Activated T-helper 2 cell treated with anti-CD3 and anti-CD28 coated beads, Interferon-gamma antibody, Interleukin-2, Interleukin-4, amounts not matched to agents 10 μg/mL and 5 μg/mL and 100 μg/mL, durations not matched to agents 14 hours and 24 hours and 36 hours (primary cell): Measurements from ENCODE around the gene PKNOX2. TPM values are rescaled to one million over a fixed set of nuclear protein-coding genes. Genes with fewer than 3 reads are reported as not detected.

Source experiments
- DNase-seq: peaks from one replicate; pipeline ENCODE4 v3.0.0; 2021; ENCODE audit warnings: low spot score
- H3K27ac Mint-ChIP-seq: one replicate; pipeline ENCODE4 v1.8.0; 2021; ENCODE audit warnings: mixed read lengths
- H3K27me3 Mint-ChIP-seq: one replicate; pipeline ENCODE4 v1.8.0; 2021; ENCODE audit warnings: low read depth, mixed read lengths
- H3K36me3 Mint-ChIP-seq: one replicate; pipeline ENCODE4 v1.8.0; 2021; ENCODE audit warnings: low read depth, mixed read lengths
- H3K4me1 Mint-ChIP-seq: one replicate; pipeline ENCODE4 v1.8.0; 2021; ENCODE audit warnings: low read depth, mixed read lengths
- H3K4me3 Mint-ChIP-seq: one replicate; pipeline ENCODE4 v1.8.0; 2021; ENCODE audit warnings: low read depth, mild to moderate bottlenecking, moderate library complexity, mixed read lengths
- H3K9me3 Mint-ChIP-seq: one replicate; pipeline ENCODE4 v1.8.0; 2021; ENCODE audit warnings: mixed read lengths
- intact Hi-C: fragments of 100-400 bp; cut with micrococcal nuclease; formaldehyde crosslinking; loops from one replicate; pipeline ENCODE4 v1.15.1; 2023
- total RNA-seq: library from RNA; stranded (reverse); gene quantifications from 2 replicates; pipeline ENCODE4 v1.2.3, GENCODE V29; 2022

PKNOX2 gene
- total RNA-seq, 1 donor from 2014 or later = not detected

DNA sequence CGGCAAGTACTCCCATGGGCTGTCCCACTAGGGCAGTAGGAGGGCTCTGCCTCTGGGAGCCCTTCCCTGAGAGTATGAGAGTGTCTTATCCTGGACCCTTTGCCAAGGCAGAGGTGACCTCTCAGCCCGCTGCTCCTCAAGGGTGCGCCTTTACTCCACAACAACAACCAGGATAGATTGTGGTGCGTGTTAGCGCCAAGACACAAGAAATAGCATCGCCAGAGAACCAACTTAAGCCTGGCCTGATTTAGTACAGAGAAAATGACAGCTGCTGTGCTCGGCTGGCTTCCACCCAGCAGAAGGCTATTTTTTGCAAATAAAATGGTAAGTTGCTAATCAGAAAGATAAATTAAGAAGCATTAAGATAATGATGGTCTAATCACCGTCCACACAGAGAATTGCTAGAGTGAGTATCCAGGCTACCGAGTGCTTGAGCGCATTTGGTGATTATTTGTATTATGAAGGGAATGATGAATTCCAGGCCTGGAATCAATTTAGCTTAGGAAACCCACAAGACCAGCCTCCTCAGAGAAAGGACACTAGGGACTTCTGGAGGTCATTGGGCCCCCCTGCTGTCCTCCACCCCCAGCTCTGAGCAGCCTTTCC is 119.8 kb downstream of the PKNOX2 start:
- Mint-ChIP-seq H3K27me3 (peaks cover 4% of the 10 kb centered on the region), H3K4me3 (no peak overlapping the region)

DNA sequence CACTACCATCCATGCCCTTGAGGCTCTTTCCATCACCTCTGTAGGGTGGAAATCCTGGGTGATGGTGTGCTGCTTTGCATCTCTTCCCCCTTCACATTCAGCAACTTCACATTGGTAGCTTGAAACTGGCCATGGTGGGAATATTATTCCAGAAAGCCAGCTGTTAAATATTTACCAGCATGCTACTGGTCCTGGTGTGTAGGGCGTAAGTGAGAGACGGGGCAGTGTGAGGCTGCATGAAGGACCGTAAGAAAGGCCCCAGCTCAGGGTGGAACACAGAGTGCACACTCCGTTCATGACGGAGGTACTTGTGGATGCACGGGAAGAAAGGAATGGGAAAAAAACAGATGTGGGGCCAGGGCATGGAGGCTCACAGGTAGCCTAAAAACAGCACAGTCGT is 121.3 kb downstream of the PKNOX2 start:
- H3K9me3 Mint-ChIP-seq = no peaks in the 10 kb centered on the region
- intact Hi-C loops = no loop called here
- no peaks in the 10 kb centered on the region for H3K4me1 Mint-ChIP-seq
- H3K27ac Mint-ChIP-seq = no peak overlapping the region
- DNase-seq = no peak
- peaks cover 4% of the 10 kb centered on the region for H3K27me3 Mint-ChIP-seq
- H3K36me3 Mint-ChIP-seq = no peaks in the 10 kb centered on the region
- H3K4me3 Mint-ChIP-seq = no peak overlapping the region

More for the DNA sequence above, 119.8 kb downstream of the PKNOX2 start:
- H3K36me3 Mint-ChIP-seq = no peaks in the 10 kb centered on the region
- intact Hi-C loops = no loop called here
- DNase-seq = no peak
- H3K4me1 Mint-ChIP-seq = no peaks in the 10 kb centered on the region
- H3K9me3 Mint-ChIP-seq = no peaks in the 10 kb centered on the region
- no peak overlapping the region for H3K27ac Mint-ChIP-seq

DNA sequence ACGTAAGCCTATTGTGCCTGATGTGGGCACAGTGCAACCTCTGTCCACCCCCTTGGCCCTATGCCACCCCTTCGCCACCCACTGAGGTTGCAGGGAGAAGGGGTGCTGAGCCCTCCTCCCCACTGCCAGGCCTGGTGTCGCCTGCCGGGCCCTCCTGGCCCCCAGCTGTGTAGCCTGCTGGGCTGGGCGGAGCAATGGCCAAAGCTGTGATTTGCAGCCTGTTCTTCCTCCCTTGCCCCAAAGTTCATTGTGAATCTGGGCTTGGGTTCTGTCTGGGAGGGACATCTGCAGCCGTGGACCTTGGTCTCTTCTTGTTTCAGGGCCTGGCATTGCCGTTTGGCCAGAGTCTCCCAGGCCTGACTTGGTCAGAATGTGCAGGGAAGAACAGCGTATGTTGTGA is 121.9 kb downstream of the PKNOX2 start:
- no peak overlapping the region for H3K27ac Mint-ChIP-seq
- DNase-seq = no peak
- H3K4me3 Mint-ChIP-seq = no peak overlapping the region
- peaks cover 3% of the 10 kb centered on the region for H3K27me3 Mint-ChIP-seq
- H3K36me3 Mint-ChIP-seq = no peaks in the 10 kb centered on the region
- intact Hi-C loops = no loop called here
- no peaks in the 10 kb centered on the region for H3K9me3 Mint-ChIP-seq
- no peaks in the 10 kb centered on the region for H3K4me1 Mint-ChIP-seq

DNA sequence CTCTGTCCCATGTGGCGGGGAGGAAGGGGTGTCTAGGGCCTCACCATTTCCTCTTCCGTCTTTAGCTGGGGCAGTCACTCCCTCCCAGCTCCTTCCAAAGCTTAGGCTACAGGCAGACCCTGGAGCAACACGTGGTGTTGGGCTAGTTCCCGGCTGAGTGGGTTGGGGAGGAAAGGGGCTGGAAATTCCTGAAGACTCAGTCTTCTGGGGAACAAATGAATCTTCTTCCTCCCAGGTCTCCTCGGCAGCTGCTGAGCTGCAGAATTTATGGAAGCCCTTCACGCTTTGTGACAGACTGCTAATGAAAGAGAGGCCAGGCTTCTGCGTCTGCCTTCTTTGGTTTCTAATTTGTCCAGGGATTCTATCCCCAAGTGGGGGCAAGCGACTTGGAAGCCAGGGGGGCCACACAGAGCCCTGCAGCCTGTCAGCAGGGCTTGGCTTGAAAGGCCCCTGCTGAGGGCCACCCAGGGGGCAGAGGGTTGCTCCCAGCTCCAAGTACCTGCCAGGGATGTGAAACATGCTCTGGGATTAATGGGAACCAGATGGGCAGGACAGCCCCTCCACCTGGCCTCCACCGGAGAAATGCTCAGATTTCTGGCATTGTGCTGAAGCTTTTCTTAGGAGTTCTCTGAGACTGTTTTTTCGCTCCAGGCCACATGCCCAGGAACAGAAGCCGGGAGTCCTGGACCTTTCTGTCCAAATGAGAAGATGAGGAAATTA is 123.1 kb downstream of the PKNOX2 start:
- no peaks in the 10 kb centered on the region for H3K4me1 Mint-ChIP-seq
- DNase-seq = no peak
- H3K27me3 Mint-ChIP-seq = peaks cover 3% of the 10 kb centered on the region
- no peaks in the 10 kb centered on the region for H3K36me3 Mint-ChIP-seq
- H3K27ac Mint-ChIP-seq = no peak overlapping the region
- no peak overlapping the region for H3K4me3 Mint-ChIP-seq
- intact Hi-C loops = no loop called here
- H3K9me3 Mint-ChIP-seq = no peaks in the 10 kb centered on the region

DNA sequence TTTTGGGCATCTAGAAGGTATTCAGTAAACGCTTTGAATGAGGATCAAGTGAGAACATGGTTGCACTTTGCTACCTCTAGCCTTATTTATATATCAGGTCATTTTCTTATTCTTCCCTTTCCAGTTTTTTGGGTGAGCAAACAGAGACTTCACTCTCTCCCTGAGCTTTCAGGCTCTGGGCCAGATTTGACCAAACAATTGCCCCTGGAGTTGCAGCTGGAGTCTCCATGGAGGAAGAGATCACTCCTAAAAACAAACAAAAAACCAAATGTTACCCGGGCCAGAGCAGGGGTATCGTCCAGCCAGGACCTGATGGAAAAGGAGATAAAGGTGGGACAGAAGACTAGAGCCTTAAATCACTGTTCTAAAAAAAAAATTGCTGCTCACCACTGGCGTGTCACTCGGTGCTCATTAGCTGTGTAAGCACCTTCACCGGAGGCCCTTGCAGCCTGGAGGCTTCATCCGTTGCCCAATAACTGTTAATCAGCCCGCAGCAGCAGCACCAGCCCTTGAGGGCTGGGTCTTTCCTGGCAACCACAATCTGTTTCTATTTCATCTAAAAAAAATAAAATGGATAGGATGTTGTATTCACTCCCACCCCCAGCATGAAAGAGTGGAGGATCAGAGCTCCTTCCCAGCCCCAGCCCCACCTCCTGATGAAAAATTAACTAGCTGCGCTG is 125.0 kb downstream of the PKNOX2 start:
- Mint-ChIP-seq H3K4me3 (no peak overlapping the region), H3K4me1 (no peaks in the 10 kb centered on the region), H3K9me3 (no peaks in the 10 kb centered on the region), H3K27me3 (peaks cover 3% of the 10 kb centered on the region), H3K27ac (no peak overlapping the region), H3K36me3 (no peaks in the 10 kb centered on the region)
- intact Hi-C loops = no loop called here
- no peak for DNase-seq

DNA sequence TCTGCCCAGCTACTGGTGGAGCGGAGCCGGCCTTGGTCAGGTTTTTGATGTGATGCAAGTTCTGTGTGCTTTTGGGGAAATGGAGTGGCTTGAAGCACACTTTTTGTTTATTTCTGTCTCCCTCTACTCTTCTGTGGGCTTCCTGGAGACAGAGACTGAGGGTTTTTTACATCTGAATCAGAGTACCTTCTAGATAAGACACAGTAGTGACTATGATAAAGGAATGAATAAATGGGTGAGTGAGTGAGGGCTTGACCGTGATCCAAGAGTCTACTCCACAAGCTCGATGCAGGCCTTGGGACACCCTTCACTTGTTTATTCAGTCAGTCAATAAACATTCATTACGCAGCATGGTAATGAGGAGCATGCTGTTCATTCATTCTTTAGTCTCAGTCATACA is 125.7 kb downstream of the PKNOX2 start:
- intact Hi-C loops = no loop called here
- no peak overlapping the region for H3K4me3 Mint-ChIP-seq
- H3K4me1 Mint-ChIP-seq = no peaks in the 10 kb centered on the region
- peaks cover 3% of the 10 kb centered on the region for H3K27me3 Mint-ChIP-seq
- no peak overlapping the region for H3K27ac Mint-ChIP-seq
- no peaks in the 10 kb centered on the region for H3K36me3 Mint-ChIP-seq
- DNase-seq = no peak
- H3K9me3 Mint-ChIP-seq = no peaks in the 10 kb centered on the region

DNA sequence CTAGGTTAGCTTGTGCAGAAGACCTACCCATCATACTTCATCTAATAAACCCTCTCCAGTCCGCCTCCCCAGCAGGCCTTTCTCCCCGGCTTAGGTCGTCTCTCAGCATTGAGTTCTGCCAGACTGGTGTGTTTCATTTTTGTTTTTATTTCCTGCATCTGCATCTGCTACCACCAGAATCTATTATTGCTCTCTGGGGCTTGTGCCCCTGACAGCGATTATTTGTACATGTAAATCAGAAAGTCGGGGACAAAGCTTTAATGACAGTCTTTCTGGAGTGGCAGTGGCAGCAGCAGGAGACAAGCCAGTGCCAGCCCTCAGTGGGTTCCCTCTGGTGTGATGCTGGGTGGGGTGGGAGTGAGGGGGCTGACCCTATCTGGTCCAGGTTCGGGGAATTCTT is 127.5 kb downstream of the PKNOX2 start:
- Mint-ChIP-seq H3K36me3 (no peaks in the 10 kb centered on the region), H3K4me3 (no peak overlapping the region), H3K27me3 (peaks cover 3% of the 10 kb centered on the region), H3K9me3 (no peaks in the 10 kb centered on the region), H3K27ac (no peak overlapping the region), H3K4me1 (no peaks in the 10 kb centered on the region)
- intact Hi-C loops = no loop called here
- DNase-seq = no peak

DNA sequence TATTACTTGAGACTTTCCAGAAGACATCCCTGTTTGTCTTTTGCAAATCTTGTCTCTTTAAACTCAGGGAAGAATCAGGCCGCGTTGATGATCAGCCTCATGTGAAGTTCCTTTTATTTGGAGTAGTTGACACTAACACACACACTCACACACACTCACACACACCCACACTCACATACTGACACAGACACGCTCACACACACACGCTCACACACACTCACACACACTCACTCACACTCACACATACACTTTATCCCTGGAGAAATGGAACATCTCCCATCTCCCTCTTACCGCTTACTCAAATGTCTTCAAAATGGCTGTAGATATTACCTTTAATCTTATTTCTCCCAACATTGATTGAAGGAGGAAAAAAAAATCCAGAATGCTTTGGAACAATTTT is 129.0 kb downstream of the PKNOX2 start:
- Mint-ChIP-seq H3K27ac (no peak overlapping the region), H3K9me3 (no peaks in the 10 kb centered on the region), H3K4me1 (no peaks in the 10 kb centered on the region), H3K4me3 (no peak overlapping the region), H3K36me3 (no peaks in the 10 kb centered on the region), H3K27me3 (peaks cover 3% of the 10 kb centered on the region)
- intact Hi-C loops = no loop called here
- no peak for DNase-seq

DNA sequence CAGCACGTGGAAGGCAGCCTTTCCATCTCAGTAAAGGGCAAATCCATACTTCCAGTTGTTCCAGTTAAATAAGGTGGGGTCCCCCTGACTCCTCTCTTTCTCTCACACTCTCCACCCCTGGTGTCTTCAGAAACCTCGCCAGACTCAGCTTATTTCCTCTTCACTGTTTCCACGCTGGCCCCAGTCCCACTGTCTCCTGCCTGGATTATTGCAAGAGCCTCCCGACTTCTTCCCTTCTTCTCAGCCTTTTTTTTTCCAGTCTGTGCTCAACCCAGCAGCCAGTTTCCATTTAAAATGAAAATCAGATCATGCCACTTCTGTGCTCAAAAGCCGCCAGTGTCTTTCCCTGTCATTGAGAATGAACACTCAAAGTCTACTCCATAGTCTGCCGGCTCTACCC is 131.4 kb downstream of the PKNOX2 start:
- Mint-ChIP-seq H3K27me3 (peaks cover 3% of the 10 kb centered on the region), H3K4me3 (no peak overlapping the region), H3K9me3 (no peaks in the 10 kb centered on the region), H3K36me3 (no peaks in the 10 kb centered on the region), H3K27ac (no peak overlapping the region), H3K4me1 (no peaks in the 10 kb centered on the region)
- DNase-seq = no peak
- intact Hi-C loops = no loop called here

DNA sequence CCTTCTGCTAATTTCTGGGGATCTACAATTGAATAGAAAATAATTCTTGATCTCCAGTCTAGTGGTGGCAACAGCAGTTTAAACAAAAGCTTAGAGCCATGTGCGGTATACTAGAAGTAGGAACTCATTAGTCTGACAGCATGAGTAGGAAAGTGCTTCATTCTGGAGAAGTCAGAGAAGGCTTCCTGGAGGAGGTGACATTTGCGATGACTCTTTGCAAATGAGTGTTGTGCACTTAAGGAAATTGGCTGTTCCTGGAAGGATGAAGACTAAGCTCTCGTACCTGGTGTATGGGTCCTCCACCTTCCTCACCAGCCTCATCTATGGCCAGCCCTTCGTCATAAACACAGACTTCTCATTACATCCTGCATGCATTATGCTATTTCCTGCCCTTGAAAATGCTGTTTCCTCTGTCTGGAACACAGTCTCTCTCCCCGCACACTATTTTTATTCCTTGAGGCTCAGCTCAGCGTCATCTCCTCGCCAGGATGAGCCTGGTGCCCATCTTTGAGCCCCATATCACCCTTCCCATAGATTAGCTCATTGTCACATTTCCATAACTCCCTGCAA is 132.9 kb downstream of the PKNOX2 start:
- Mint-ChIP-seq H3K4me1 (no peaks in the 10 kb centered on the region), H3K36me3 (no peaks in the 10 kb centered on the region), H3K27me3 (peaks cover 3% of the 10 kb centered on the region), H3K4me3 (no peak overlapping the region), H3K9me3 (no peaks in the 10 kb centered on the region), H3K27ac (no peak overlapping the region)
- intact Hi-C loops = no loop called here
- no peak for DNase-seq

DNA sequence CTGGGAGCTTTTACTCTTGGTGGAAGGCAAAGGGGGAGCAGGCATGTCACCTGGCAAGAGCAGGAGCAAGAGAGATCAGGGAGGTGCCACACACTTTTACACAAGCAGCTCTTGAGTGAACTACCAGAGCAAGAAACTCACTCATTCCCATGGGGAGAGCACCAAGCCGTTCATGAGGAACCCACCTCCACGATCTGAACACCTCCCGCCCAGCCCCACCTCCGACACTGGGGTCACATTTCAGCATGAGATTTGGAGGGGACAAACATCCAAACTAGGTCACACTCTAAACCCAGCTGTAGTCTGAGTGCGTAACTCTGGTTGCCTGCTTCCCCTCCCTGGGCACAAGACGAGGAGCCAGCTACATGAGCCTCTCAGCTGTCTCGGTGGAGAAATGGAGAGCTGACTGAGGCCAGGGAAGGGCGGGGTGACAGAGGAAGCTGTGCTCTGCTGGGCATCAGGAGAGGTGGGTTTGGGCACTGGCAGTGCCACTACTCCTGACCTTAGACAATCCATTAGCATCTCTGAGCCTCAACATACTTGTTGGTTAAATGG is 134.6 kb downstream of the PKNOX2 start:
- no peaks in the 10 kb centered on the region for H3K36me3 Mint-ChIP-seq
- intact Hi-C loops = no loop called here
- no peak for DNase-seq
- H3K9me3 Mint-ChIP-seq = no peaks in the 10 kb centered on the region
- no peaks in the 10 kb centered on the region for H3K27me3 Mint-ChIP-seq
- no peak overlapping the region for H3K27ac Mint-ChIP-seq
- H3K4me3 Mint-ChIP-seq = no peak overlapping the region
- H3K4me1 Mint-ChIP-seq = no peaks in the 10 kb centered on the region

DNA sequence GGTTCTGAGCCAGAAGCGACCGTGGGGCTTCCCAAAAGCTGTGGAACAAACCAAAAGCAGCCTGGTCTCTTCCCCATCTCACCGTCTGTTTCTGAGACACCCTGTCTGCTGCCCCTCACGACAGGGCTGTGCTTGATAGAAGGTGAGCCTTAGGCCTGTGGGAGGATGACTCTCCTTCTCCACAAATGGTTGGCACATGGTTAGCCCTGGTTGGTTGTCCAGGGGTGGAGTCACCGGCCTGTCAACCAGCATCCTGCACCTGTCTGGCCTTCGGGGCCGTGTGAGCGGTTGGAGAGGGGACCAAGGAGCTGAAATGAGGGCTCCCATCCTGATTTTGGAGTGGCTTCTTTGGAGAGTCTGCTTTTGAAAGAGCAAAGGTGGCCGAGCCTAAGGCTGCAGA is 135.3 kb downstream of the PKNOX2 start:
- Mint-ChIP-seq H3K9me3 (no peaks in the 10 kb centered on the region), H3K27me3 (no peaks in the 10 kb centered on the region), H3K4me3 (no peak overlapping the region), H3K4me1 (no peaks in the 10 kb centered on the region), H3K36me3 (no peaks in the 10 kb centered on the region), H3K27ac (no peak overlapping the region)
- intact Hi-C loops = no loop called here
- DNase-seq = no peak

DNA sequence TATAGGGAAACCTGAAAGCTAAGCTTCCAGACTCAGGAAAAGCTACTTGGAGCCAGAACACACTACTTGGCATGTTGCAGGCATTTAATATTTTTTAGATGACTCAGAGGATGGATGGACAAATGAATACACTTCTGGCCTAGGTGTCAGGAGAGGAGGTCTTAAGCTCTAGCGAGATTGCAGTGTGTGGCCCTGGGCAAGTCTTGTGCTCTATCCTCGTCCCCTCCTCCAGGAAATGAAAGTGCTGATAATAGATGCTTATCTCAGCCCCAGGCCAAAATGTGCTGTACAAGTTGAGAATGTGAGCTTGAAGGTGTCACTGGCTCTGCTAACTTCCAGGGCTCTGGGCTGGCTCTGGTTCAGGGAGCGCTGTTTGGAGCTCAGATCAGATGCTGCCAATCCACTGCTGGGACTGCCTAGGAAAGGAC is 136.3 kb downstream of the PKNOX2 start:
- no peak overlapping the region for H3K27ac Mint-ChIP-seq

More for the DNA sequence above, 136.3 kb downstream of the PKNOX2 start:
- Mint-ChIP-seq H3K36me3 (no peaks in the 10 kb centered on the region), H3K4me1 (no peaks in the 10 kb centered on the region), H3K4me3 (no peak overlapping the region), H3K9me3 (no peaks in the 10 kb centered on the region), H3K27me3 (no peaks in the 10 kb centered on the region)
- no peak for DNase-seq
- intact Hi-C loops = no loop called here
